Endothelial cell of umbilical vein (primary cell): ENCODE data around the gene ZNF423. TPM values are rescaled to one million over a fixed set of nuclear protein-coding genes. Genes with fewer than 3 reads are reported as not detected.

Source experiments
- BruUV-seq: library from RNA; stranded (reverse); fragments of 400-500 nt; replicated peaks from 2 replicates; lab custom pipeline; 2021; lab: Mats Ljungman, UMichigan
- CTCF ChIA-PET: fragments of 300-600, 350-600 bp; sonication (Branson Sonifier 250); formaldehyde crosslinking; loops from one replicate; lab custom pipeline; 2021; ENCODE audit warnings: antibody characterized with exemption, inconsistent platforms; lab: Charles Lee
- POLR2A ChIA-PET: fragments of 300-600, 350-600 bp; sonication (Branson Sonifier 250); formaldehyde crosslinking; loops from one replicate; lab custom pipeline; 2021; ENCODE audit warnings: antibody characterized with exemption, inconsistent platforms; lab: Charles Lee
- DNase-seq: peaks from one replicate; pipeline ENCODE4 v3.0.0-alpha.2; 2011; ENCODE audit warnings: low read depth, low spot score
- FAIRE-seq: peaks from 2 replicates; lab custom pipeline; 2011; peaks lifted over from hg19 to GRCh38; lab: Jason Lieb, UNC
- H2AFZ ChIP-seq: 2 replicates; pipeline ENCODE4 v1.6.0; 2012; ENCODE audit warnings: low read depth, low read length, control low read depth, inconsistent platforms
- H3K27ac ChIP-seq: 2 replicates; pipeline ENCODE4 v1.5.1; 2011; ENCODE audit warnings: low read depth, mild to moderate bottlenecking, control low read depth, low read length, moderate library complexity; ENCODE audit not compliant: insufficient read depth
- H3K27me3 ChIP-seq, 2 experiments: 2 replicates each; pipeline versions ENCODE4 v1.6.0 to v1.6.1; 2011; ENCODE audit warnings: low read length in 2 of 2, mixed read lengths in 1 of 2; ENCODE audit not compliant: control insufficient read depth in 2 of 2, insufficient read depth in 2 of 2
- H3K36me3 ChIP-seq, 2 experiments: 2 replicates in 1 of 2; 3 replicates in 1 of 2; pipeline ENCODE4 v1.5.1; 2011; ENCODE audit warnings: low read length in 2 of 2, mild to moderate bottlenecking in 1 of 2, moderate library complexity in 1 of 2; ENCODE audit not compliant: control insufficient read depth in 2 of 2, insufficient read depth in 2 of 2; ENCODE audit errors: extremely low read depth in 1 of 2
- H3K4me1 ChIP-seq: 3 replicates; pipeline ENCODE4 v1.5.1; 2011; ENCODE audit warnings: mild to moderate bottlenecking, low read length; ENCODE audit not compliant: control insufficient read depth, insufficient read depth; ENCODE audit errors: extremely low read depth
- H3K4me2 ChIP-seq: 2 replicates; pipeline ENCODE4 v1.6.1; 2011; ENCODE audit warnings: low read length, control low read depth, mixed read lengths; ENCODE audit not compliant: insufficient read depth
- H3K4me3 ChIP-seq, 3 experiments: fragments of 200-600 bp in 1 of 3; sonication (generic), shearing (Covaris generic) in 1 of 3; replicated peaks in 1 of 3; 2 replicates each; pipeline ENCODE4 v1.5.1; 2011 to 2016; ENCODE audit warnings: control low read depth in 3 of 3, low read length in 3 of 3, mild to moderate bottlenecking in 2 of 3, inconsistent platforms in 1 of 3, low read depth in 1 of 3, moderate library complexity in 1 of 3; ENCODE audit not compliant: insufficient read depth in 1 of 3
- H3K79me2 ChIP-seq: 2 replicates; pipeline ENCODE4 v1.6.0; 2012; ENCODE audit warnings: low read length, inconsistent platforms; ENCODE audit not compliant: control insufficient read depth, insufficient read depth
- H3K9ac ChIP-seq: replicated peaks from 2 replicates; pipeline ENCODE3; 2011; ENCODE audit warnings: low read length, control low read depth; ENCODE audit not compliant: insufficient read depth; ENCODE audit errors: extremely low read depth
- H3K9me1 ChIP-seq: replicated peaks from 3 replicates; pipeline ENCODE4 v1.6.0; 2011; ENCODE audit warnings: mild to moderate bottlenecking, low read length; ENCODE audit not compliant: control insufficient read depth, insufficient read depth; ENCODE audit errors: extremely low read depth
- H3K9me3 ChIP-seq: replicated peaks from 2 replicates; pipeline ENCODE4 v1.5.1; 2012; ENCODE audit warnings: low read length, inconsistent platforms; ENCODE audit not compliant: control insufficient read depth, insufficient read depth
- H4K20me1 ChIP-seq: replicated peaks from 2 replicates; pipeline ENCODE3; 2011; ENCODE audit warnings: mild to moderate bottlenecking, low read length; ENCODE audit not compliant: control insufficient read depth, insufficient read depth; ENCODE audit errors: extremely low read depth
- CTCF ChIP-seq, 2 donors: IDR thresholded peaks; 1 replicate in 1 of 2; 2 replicates in 1 of 2; pipeline ENCODE4 v1.5.1; 2011; ENCODE audit warnings: low read length in 2 of 2, mild to moderate bottlenecking in 2 of 2, moderate library complexity in 2 of 2, control low read depth in 1 of 2, inconsistent platforms in 1 of 2, low read depth in 1 of 2; ENCODE audit not compliant: insufficient read depth in 1 of 2; ENCODE audit errors: extremely low read depth in 1 of 2
- EZH2 ChIP-seq: IDR thresholded peaks from 2 replicates; pipeline ENCODE4 v1.6.1; 2012; ENCODE audit warnings: borderline replicate concordance, low read depth, mild to moderate bottlenecking, moderate library complexity, low read length, inconsistent platforms; ENCODE audit not compliant: severe bottlenecking
- FOS ChIP-seq: IDR thresholded peaks from 2 replicates; pipeline ENCODE4 v1.6.1; 2011; ENCODE audit warnings: mild to moderate bottlenecking, low read length, moderate library complexity, borderline replicate concordance; ENCODE audit not compliant: insufficient read depth
- GATA2 ChIP-seq: IDR thresholded peaks from 2 replicates; pipeline ENCODE4 v1.7.0; 2011; ENCODE audit warnings: low read depth, mild to moderate bottlenecking, moderate library complexity, mixed read lengths, low read length; ENCODE audit not compliant: insufficient read length, insufficient read depth
- JUN ChIP-seq: IDR thresholded peaks from 2 replicates; pipeline ENCODE4 v1.6.1; 2011; ENCODE audit warnings: borderline replicate concordance, low read depth; ENCODE audit not compliant: insufficient read length, insufficient read depth
- MAX ChIP-seq: IDR thresholded peaks from 2 replicates; pipeline ENCODE4 v1.6.1; 2011; ENCODE audit not compliant: insufficient read depth, insufficient read length
- POLR2AphosphoS5 ChIP-seq: IDR thresholded peaks from 2 replicates; pipeline ENCODE4 v1.6.1; 2012; ENCODE audit warnings: low read depth, mild to moderate bottlenecking, control low read depth, low read length, moderate library complexity; ENCODE audit not compliant: insufficient read depth
- dilution Hi-C: fragments of 300-500 bp; cut with MboI; formaldehyde crosslinking; loops from one replicate; pipeline ENCODE4 v1.15.0; 2019; ENCODE audit warnings: low sequenced_read_pairs; ENCODE audit not compliant: extremely low pct_ligation_motif_present
- intact Hi-C: fragments of 100-400 bp; cut with micrococcal nuclease; formaldehyde crosslinking; loops from one replicate; pipeline ENCODE4 v1.10.0; 2022
- polyA plus RNA-seq, 4 experiments: library from polyadenylated mRNA; depleted of rRNA in 3 of 4; stranded (reverse) in 3 of 4; unstranded in 1 of 4; fragments of >200 nt; gene quantifications; 2 replicates each; pipeline versions ENCODE4 v1.2.1 to v1.2.3, GENCODE V29; 2011 to 2012; ENCODE audit warnings: missing spikeins in 1 of 4
- total RNA-seq: library from RNA; stranded (reverse); gene quantifications from 2 replicates; pipeline ENCODE4 v1.2.3, GENCODE V29; 2021

ZNF423 gene
- total and polyA plus RNA-seq, 2 donors (not counting 3 experiments of a cell fraction or from before 2014, with no cell fraction given): 2.2 to 8.1 TPM

DNA sequence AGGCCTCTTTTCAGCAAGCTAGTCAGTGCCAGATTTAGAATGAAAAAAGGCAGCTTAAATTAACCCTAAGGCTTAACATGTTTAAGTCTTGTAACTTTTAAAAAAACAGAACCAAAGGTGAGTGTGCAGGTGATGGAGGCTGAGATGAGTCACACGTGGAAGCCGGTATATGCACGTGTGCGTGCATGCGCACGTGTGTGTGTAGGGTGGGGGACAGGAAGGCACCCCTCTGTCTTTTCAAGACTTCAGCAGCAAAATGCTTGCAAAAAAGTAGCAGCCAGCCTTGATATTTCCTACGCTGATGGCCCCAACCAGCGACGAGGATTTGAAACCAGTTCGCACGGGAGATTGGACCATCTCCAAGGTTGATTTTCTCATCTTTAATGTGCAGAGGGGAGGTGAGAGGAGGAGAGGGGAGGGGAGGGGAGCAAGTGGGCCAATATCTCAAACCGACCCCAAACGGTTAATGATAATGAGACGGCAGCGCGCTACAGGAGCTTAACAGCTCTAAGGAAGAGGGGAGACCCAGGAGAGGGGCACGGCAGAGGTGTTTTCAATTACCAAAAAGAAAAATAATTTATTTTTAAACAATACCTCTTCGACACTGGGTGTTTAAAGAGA lies 154.7 kb downstream of the ZNF423 start:
- Histone ChIP-seq H4K20me1 (no peaks in the 10 kb centered on the region), H3K4me2 (no peak overlapping the region), H3K27ac (no peak overlapping the region), H3K4me1 (no peaks in the 10 kb centered on the region), H3K27me3 (peaks cover 11 to 15% of the 10 kb centered on the region in 2 experiments), H3K36me3 (no peaks in the 10 kb centered on the region), H3K9ac (no peak overlapping the region), H3K9me1 (no peaks in the 10 kb centered on the region), H2AFZ (no peak overlapping the region), H3K4me3 (no peak overlapping the region), H3K79me2 (no peaks in the 10 kb centered on the region), H3K9me3 (no peaks in the 10 kb centered on the region)
- dilution Hi-C loops (no loop called here), intact Hi-C loops (loop anchor here (5.0 to 10.0 kb wide), 2 partner anchors 146 to 156 kb away; partner anchors contain the start of gene ZNF423)
- FAIRE-seq (no peak), DNase-seq (no peak)
- ChIA-PET CTCF (interaction anchor here (1.2 to 1.6 kb wide), 2 partner anchors 145 to 156 kb away, joined by 3 to 5 read pairs; no protein-coding TSS in a partner anchor), POLR2A (no interaction called here)
- no TSS peak for BruUV-seq
- TF ChIP-seq GATA2 (no peak), FOS (no peak), CTCF (IDR thresholded peaks at IDR 0.05; ENCODE audit: extremely low read depth in 1 of 2, insufficient read depth in 1 of 2, low read depth in 1 of 2, low read length in 2 of 2) (no peak), MAX (no peak), EZH2 (no peak), JUN (no peak), POLR2AphosphoS5 (no peak)
